ENCODE measurements around the gene MIPEP. TPM values are rescaled to one million over a fixed set of nuclear protein-coding genes. Genes with fewer than 3 reads are reported as not detected.

MIPEP gene
- 12.6 and 14.0 TPM in 2 replicates for total RNA-seq (2014; rRNA removed; shearing (Covaris generic))
- polyA plus RNA-seq (2016; fragmentation: Nextera tagmentation; extraction: Ambion mirVana), result 19.6 TPM in 2 replicates

- in situ Hi-C loops (cut with MboI), result no loop called here
- no peak for TF ChIP-seq EZH2 (IDR thresholded peaks at IDR 0.05; ENCODE audit: insufficient read depth, poor library complexity, severe bottlenecking)
- TF ChIP-seq EZH2phosphoT487 (IDR thresholded peaks at IDR 0.05; ENCODE audit: insufficient read depth, low read depth), result no peak
- H3K9me3 ChIP-seq (ENCODE audit: low read depth), result no peaks in the 10 kb centered on the region
- peaks cover 24% of the 10 kb centered on the region for H3K79me2 ChIP-seq (ENCODE audit: insufficient read depth)
- H3F3A ChIP-seq (ENCODE audit: insufficient read depth), result peaks cover 18% of the 10 kb centered on the region
- H3K4me3 ChIP-seq, result peak within 1 kb of the TSS; percentile 80
- 0 out of 2 replicates have a peak, but pooled peaks cover 3% of the 10 kb centered on the region for H3K36me3 ChIP-seq (ENCODE audit: low read depth)
- no peaks in the 10 kb centered on the region for H4K20me1 ChIP-seq (ENCODE audit: insufficient read depth)
- H3K9ac ChIP-seq, result peak within 1 kb of the TSS; percentile 87
- peak within 1 kb of the TSS; percentile 97 for H2AFZ ChIP-seq
- H3K9me2 ChIP-seq (ENCODE audit: insufficient read depth), result no peaks in the 10 kb centered on the region
- 1 to 2% methylated on average over 54 to 72 of the region's 75 CpGs for WGBS, 2 experiments (ENCODE audit: low coverage in 1 of 2, low lambda C conversion rate in 2 of 2, missing lambda C conversion rate in 2 of 2)
- no peaks in the 10 kb centered on the region for H3K27me3 ChIP-seq (replicated peaks; ENCODE audit: insufficient read depth)
- DNase-seq, result peak; percentile 99
- H3K4me2 ChIP-seq (ENCODE audit: unreplicated experiment), result peak within 1 kb of the TSS; percentile 92
- H3K4me1 ChIP-seq (ENCODE audit: insufficient read depth), result peaks cover 9% of the 10 kb centered on the region; the same call in 1 of the 2 replicates
- H3K27ac ChIP-seq, result peak within 1 kb of the TSS; percentile 79
Measured at GRCh38 chr13:23888658-23889614, at the start of gene MIPEP. Gene MIPEP (minus strand): TSS chr13:23889400. CDS start chr13:23889320, 80 bp downstream.

- no peaks in the 10 kb centered on the region for H4K20me1 ChIP-seq (ENCODE audit: insufficient read depth)
- H3K79me2 ChIP-seq (ENCODE audit: insufficient read depth), result no peaks in the 10 kb centered on the region
- H3K27ac ChIP-seq, result no peak overlapping the region
- H2AFZ ChIP-seq, result no peak overlapping the region
- H3F3A ChIP-seq (ENCODE audit: insufficient read depth), result no peaks in the 10 kb centered on the region
- H3K9me2 ChIP-seq (ENCODE audit: insufficient read depth), result no peaks in the 10 kb centered on the region
- H3K9me3 ChIP-seq (ENCODE audit: low read depth), result no peaks in the 10 kb centered on the region
- no peaks in the 10 kb centered on the region for H3K27me3 ChIP-seq (replicated peaks; ENCODE audit: insufficient read depth)
- H3K4me3 ChIP-seq, result no peak overlapping the region
- in situ Hi-C loops (cut with MboI), result no loop called here
- TF ChIP-seq EZH2 (IDR thresholded peaks at IDR 0.05; ENCODE audit: insufficient read depth, poor library complexity, severe bottlenecking) (no peak), EZH2phosphoT487 (IDR thresholded peaks at IDR 0.05; ENCODE audit: insufficient read depth, low read depth) (no peak)
- H3K9ac ChIP-seq, result no peak overlapping the region
- 0 out of 2 replicates have a peak, but pooled peaks cover 3% of the 10 kb centered on the region for H3K4me1 ChIP-seq (ENCODE audit: insufficient read depth)
- no peak for DNase-seq
- H3K4me2 ChIP-seq (ENCODE audit: unreplicated experiment), result no peak overlapping the region
- H3K36me3 ChIP-seq (ENCODE audit: low read depth), result no peaks in the 10 kb centered on the region
- 49 to 53% methylated on average over 2 of the region's 2 CpGs for WGBS, 2 experiments (ENCODE audit: low coverage in 1 of 2, low lambda C conversion rate in 2 of 2, missing lambda C conversion rate in 2 of 2)
Measured at GRCh38 chr13:23934520-23934919, 45.3 kb upstream of the MIPEP start.

GRCh38 chr13:23928985-23929384 is 39.8 kb upstream of the MIPEP start:
- Histone ChIP-seq H3F3A (ENCODE audit: insufficient read depth) (0 out of 2 replicates have a peak, but pooled peaks cover 5% of the 10 kb centered on the region), H3K27me3 (replicated peaks; ENCODE audit: insufficient read depth) (no peaks in the 10 kb centered on the region), H3K9me3 (ENCODE audit: low read depth) (no peaks in the 10 kb centered on the region), H4K20me1 (ENCODE audit: insufficient read depth) (no peaks in the 10 kb centered on the region), H2AFZ (no peak overlapping the region), H3K36me3 (ENCODE audit: low read depth) (no peaks in the 10 kb centered on the region), H3K4me1 (ENCODE audit: insufficient read depth) (peaks cover 15% of the 10 kb centered on the region), H3K79me2 (ENCODE audit: insufficient read depth) (no peaks in the 10 kb centered on the region), H3K9me2 (ENCODE audit: insufficient read depth) (no peaks in the 10 kb centered on the region), H3K9ac (no peak overlapping the region), H3K4me2 (ENCODE audit: unreplicated experiment) (peak overlapping the region; percentile 20), H3K4me3 (no peak overlapping the region; the same call in 1 of the 2 replicates), H3K27ac (no peak overlapping the region)
- DNase-seq, result peak; percentile 86
- in situ Hi-C loops (cut with MboI), result no loop called here
- no peak for TF ChIP-seq EZH2phosphoT487 (IDR thresholded peaks at IDR 0.05; ENCODE audit: insufficient read depth, low read depth)
- no peak for TF ChIP-seq EZH2 (IDR thresholded peaks at IDR 0.05; ENCODE audit: insufficient read depth, poor library complexity, severe bottlenecking)
- 75 to 88% methylated on average over 2 of the region's 2 CpGs for WGBS, 2 experiments (ENCODE audit: low coverage in 1 of 2, low lambda C conversion rate in 2 of 2, missing lambda C conversion rate in 2 of 2)

- 17 to 22% methylated on average over 1 of the region's 1 CpG for WGBS, 2 experiments (ENCODE audit: low coverage in 1 of 2, low lambda C conversion rate in 2 of 2, missing lambda C conversion rate in 2 of 2)
- TF ChIP-seq EZH2 (IDR thresholded peaks at IDR 0.05; ENCODE audit: insufficient read depth, poor library complexity, severe bottlenecking) (no peak), EZH2phosphoT487 (IDR thresholded peaks at IDR 0.05; ENCODE audit: insufficient read depth, low read depth) (no peak)
- Histone ChIP-seq H4K20me1 (ENCODE audit: insufficient read depth) (no peaks in the 10 kb centered on the region), H3K36me3 (ENCODE audit: low read depth) (no peaks in the 10 kb centered on the region), H3K9me3 (ENCODE audit: low read depth) (no peaks in the 10 kb centered on the region), H3K9me2 (ENCODE audit: insufficient read depth) (no peaks in the 10 kb centered on the region), H3K4me2 (ENCODE audit: unreplicated experiment) (no peak overlapping the region), H3K79me2 (ENCODE audit: insufficient read depth) (no peaks in the 10 kb centered on the region), H3K27me3 (replicated peaks; ENCODE audit: insufficient read depth) (no peaks in the 10 kb centered on the region), H3K9ac (no peak overlapping the region), H3K27ac (no peak overlapping the region), H2AFZ (no peak overlapping the region), H3K4me1 (ENCODE audit: insufficient read depth) (peaks cover 7% of the 10 kb centered on the region; the same call in 1 of the 2 replicates), H3F3A (ENCODE audit: insufficient read depth) (no peaks in the 10 kb centered on the region; the same call in 1 of the 2 replicates), H3K4me3 (no peak overlapping the region)
- no peak for DNase-seq
- in situ Hi-C loops (cut with MboI), result no loop called here
Measured at GRCh38 chr13:23923031-23923430, 33.8 kb upstream of the MIPEP start.

Data from GM23248 (cell line).